Stimulated activated memory B cell treated with anti-CD40 and anti-IgM and Interleukin-4, amounts not matched to agents 10 μg/mL and 1 μg/mL and 100 μg/mL, for 72 hours (primary cell): ENCODE data around the gene C5.
"Not testable (repeated sequence)": the region's sequence is repeated elsewhere in the genome, so short reads cannot be mapped to it uniquely, and the experiment has no call there.

ENCODE experiments used
- ATAC-seq: fragments of 150-1000 bp; cut with Tn5 transposase; 2 replicates; pipeline ENCODE4 v1.10.0; 2021
- H3K27ac Mint-ChIP-seq: one replicate; pipeline ENCODE4 v1.8.0; 2022; ENCODE audit warnings: mild to moderate bottlenecking, mixed read lengths
- H3K27me3 Mint-ChIP-seq: one replicate; pipeline ENCODE4 v1.8.0; 2022; ENCODE audit warnings: mixed read lengths
- H3K36me3 Mint-ChIP-seq: one replicate; pipeline ENCODE4 v1.8.0; 2022; ENCODE audit warnings: mixed read lengths
- H3K4me1 Mint-ChIP-seq: one replicate; pipeline ENCODE4 v1.8.0; 2022; ENCODE audit warnings: mixed read lengths
- H3K4me3 Mint-ChIP-seq: one replicate; pipeline ENCODE4 v1.8.0; 2022; ENCODE audit warnings: mild to moderate bottlenecking, moderate library complexity, mixed read lengths
- H3K9me3 Mint-ChIP-seq: one replicate; pipeline ENCODE4 v1.8.0; 2022; ENCODE audit warnings: mixed read lengths

C5 gene

GRCh38 chr9:120977321-120977720, 72.8 kb downstream of the C5 start:
- Mint-ChIP-seq H3K36me3 (no peaks in the 10 kb centered on the region), H3K9me3 (no peaks in the 10 kb centered on the region), H3K4me3 (no peak overlapping the region), H3K27ac (no peak overlapping the region), H3K27me3 (no peaks in the 10 kb centered on the region), H3K4me1 (peaks cover 4% of the 10 kb centered on the region)
- no peak for ATAC-seq

- no peak overlapping the region for H3K4me3 Mint-ChIP-seq
- H3K27ac Mint-ChIP-seq: no peak overlapping the region
- no peaks in the 10 kb centered on the region for H3K9me3 Mint-ChIP-seq
- ATAC-seq: no peak
- H3K27me3 Mint-ChIP-seq: no peaks in the 10 kb centered on the region
- H3K4me1 Mint-ChIP-seq: peaks cover 9% of the 10 kb centered on the region
- no peaks in the 10 kb centered on the region for H3K36me3 Mint-ChIP-seq
These were observed 75.2 kb downstream of the C5 start for GRCh38 chr9:120974921-120975320.

GRCh38 chr9:120974181-120974580, 75.9 kb downstream of the C5 start:
- no peak overlapping the region for H3K27ac Mint-ChIP-seq
- ATAC-seq: no peak

GRCh38 chr9:120971938-120972337, 78.1 kb downstream of the C5 start:
- no peaks in the 10 kb centered on the region for H3K9me3 Mint-ChIP-seq
- no peak overlapping the region for H3K27ac Mint-ChIP-seq
- H3K4me1 Mint-ChIP-seq: peaks cover 9% of the 10 kb centered on the region
- no peaks in the 10 kb centered on the region for H3K27me3 Mint-ChIP-seq
- H3K36me3 Mint-ChIP-seq: no peaks in the 10 kb centered on the region
- no peak overlapping the region for H3K4me3 Mint-ChIP-seq
- ATAC-seq: no peak

More at GRCh38 chr9:120974181-120974580, 75.9 kb downstream of the C5 start:
- H3K9me3 Mint-ChIP-seq: no peaks in the 10 kb centered on the region
- no peak overlapping the region for H3K4me3 Mint-ChIP-seq
- no peaks in the 10 kb centered on the region for H3K36me3 Mint-ChIP-seq
- no peaks in the 10 kb centered on the region for H3K27me3 Mint-ChIP-seq
- H3K4me1 Mint-ChIP-seq: peaks cover 9% of the 10 kb centered on the region

- H3K4me3 Mint-ChIP-seq, H3K4me1 Mint-ChIP-seq, H3K27ac Mint-ChIP-seq, ATAC-seq, H3K9me3 Mint-ChIP-seq, H3K27me3 Mint-ChIP-seq, H3K36me3 Mint-ChIP-seq: not testable (repeated sequence)
These were observed 78.6 kb downstream of the C5 start for GRCh38 chr9:120971471-120971870.

- no peaks in the 10 kb centered on the region for H3K27me3 Mint-ChIP-seq
- H3K36me3 Mint-ChIP-seq: no peaks in the 10 kb centered on the region
- ATAC-seq: no peak
- H3K4me1 Mint-ChIP-seq: peaks cover 9% of the 10 kb centered on the region
- no peaks in the 10 kb centered on the region for H3K9me3 Mint-ChIP-seq
- H3K27ac Mint-ChIP-seq: no peak overlapping the region
- no peak overlapping the region for H3K4me3 Mint-ChIP-seq
These were observed 79.8 kb downstream of the C5 start for GRCh38 chr9:120970244-120970643.

- no peaks in the 10 kb centered on the region for H3K9me3 Mint-ChIP-seq
These were observed 84.1 kb downstream of the C5 start for GRCh38 chr9:120966013-120966369.

GRCh38 chr9:120965344-120966012, 84.6 kb downstream of the C5 start:
- Mint-ChIP-seq H3K36me3 (peaks cover 19% of the 10 kb centered on the region), H3K27ac (no peak overlapping the region), H3K4me3 (no peak overlapping the region), H3K4me1 (no peaks in the 10 kb centered on the region), H3K9me3 (no peaks in the 10 kb centered on the region), H3K27me3 (no peaks in the 10 kb centered on the region)
- ATAC-seq: no peak

More at GRCh38 chr9:120966013-120966369, 84.1 kb downstream of the C5 start:
- no peak overlapping the region for H3K4me3 Mint-ChIP-seq
- no peaks in the 10 kb centered on the region for H3K27me3 Mint-ChIP-seq
- no peaks in the 10 kb centered on the region for H3K4me1 Mint-ChIP-seq
- ATAC-seq: no peak
- peaks cover 19% of the 10 kb centered on the region for H3K36me3 Mint-ChIP-seq
- no peak overlapping the region for H3K27ac Mint-ChIP-seq

- no peaks in the 10 kb centered on the region for H3K27me3 Mint-ChIP-seq
- H3K9me3 Mint-ChIP-seq: no peaks in the 10 kb centered on the region
- H3K4me3 Mint-ChIP-seq: no peak overlapping the region
- peaks cover 24% of the 10 kb centered on the region for H3K36me3 Mint-ChIP-seq
- H3K27ac Mint-ChIP-seq: no peak overlapping the region
- no peak for ATAC-seq
- H3K4me1 Mint-ChIP-seq: no peaks in the 10 kb centered on the region
These were observed 88.1 kb downstream of the C5 start for GRCh38 chr9:120961936-120962335.

GRCh38 chr9:120960001-120960400, 90.1 kb downstream of the C5 start:
- Mint-ChIP-seq H3K36me3 (peaks cover 24% of the 10 kb centered on the region), H3K4me3 (no peak overlapping the region), H3K27ac (no peak overlapping the region), H3K4me1 (no peaks in the 10 kb centered on the region), H3K9me3 (no peaks in the 10 kb centered on the region), H3K27me3 (no peaks in the 10 kb centered on the region)
- ATAC-seq: no peak

- Mint-ChIP-seq H3K9me3 (no peaks in the 10 kb centered on the region), H3K4me1 (no peaks in the 10 kb centered on the region), H3K27me3 (no peaks in the 10 kb centered on the region), H3K4me3 (no peak overlapping the region), H3K36me3 (peaks cover 10% of the 10 kb centered on the region), H3K27ac (no peak overlapping the region)
- ATAC-seq: no peak
These were observed 93.2 kb downstream of the C5 start for GRCh38 chr9:120956862-120957261.

- no peaks in the 10 kb centered on the region for H3K27me3 Mint-ChIP-seq
- no peak overlapping the region for H3K4me3 Mint-ChIP-seq
- no peaks in the 10 kb centered on the region for H3K36me3 Mint-ChIP-seq
- ATAC-seq: no peak
- no peaks in the 10 kb centered on the region for H3K4me1 Mint-ChIP-seq
- H3K9me3 Mint-ChIP-seq: no peaks in the 10 kb centered on the region
- H3K27ac Mint-ChIP-seq: no peak overlapping the region
These were observed 98.0 kb downstream of the C5 start for GRCh38 chr9:120951960-120952618.

- Mint-ChIP-seq H3K27ac (no peak overlapping the region), H3K4me3 (no peak overlapping the region), H3K27me3 (no peaks in the 10 kb centered on the region), H3K4me1 (no peaks in the 10 kb centered on the region), H3K36me3 (no peaks in the 10 kb centered on the region), H3K9me3 (no peaks in the 10 kb centered on the region)
- no peak for ATAC-seq
These were observed 99.4 kb downstream of the C5 start for GRCh38 chr9:120950421-120951388.

- ATAC-seq: no peak
- H3K4me1 Mint-ChIP-seq: peaks cover 10% of the 10 kb centered on the region
- H3K4me3 Mint-ChIP-seq: no peak overlapping the region
- peaks cover 3% of the 10 kb centered on the region for H3K9me3 Mint-ChIP-seq
- no peaks in the 10 kb centered on the region for H3K36me3 Mint-ChIP-seq
- H3K27me3 Mint-ChIP-seq: no peaks in the 10 kb centered on the region
- no peak overlapping the region for H3K27ac Mint-ChIP-seq
These were observed 100.8 kb downstream of the C5 start for GRCh38 chr9:120949290-120949689.

GRCh38 chr9:120948824-120949223, 101.3 kb downstream of the C5 start:
- Mint-ChIP-seq H3K36me3 (no peaks in the 10 kb centered on the region), H3K4me1 (peaks cover 14% of the 10 kb centered on the region), H3K27me3 (no peaks in the 10 kb centered on the region), H3K4me3 (no peak overlapping the region), H3K27ac (no peak overlapping the region), H3K9me3 (peaks cover 3% of the 10 kb centered on the region)
- ATAC-seq: no peak
